Omental fat pad (tissue), 4 donors: Measurements from ENCODE around the gene PHF13. TPM values are rescaled to one million over a fixed set of nuclear protein-coding genes. Genes with fewer than 3 reads are reported as not detected.
"Not testable (repeated sequence)": the region's sequence is repeated elsewhere in the genome, so short reads cannot be mapped to it uniquely, and the experiment has no call there.

Experiments used
- ATAC-seq: fragments of 150-250 bp; one replicate; pipeline ENCODE4 v1.9.1; 2016; ENCODE audit warnings: mild to moderate bottlenecking, moderate library complexity; ENCODE audit not compliant: low FRiP score
- DNase-seq: peaks from one replicate; pipeline ENCODE4 v3.0.0-alpha.2; 2019; ENCODE audit warnings: low spot score
- CTCF ChIP-seq, 3 donors: fragments of 450-650 bp; IDR thresholded peaks; one replicate each; pipeline ENCODE4 v1.5.1; 2016 to 2017; ENCODE audit warnings: antibody characterized with exemption in 3 of 3, mild to moderate bottlenecking in 3 of 3, moderate library complexity in 2 of 3
- total RNA-seq, 4 donors: library from RNA; depleted of rRNA; stranded (reverse); fragments of >200 nt; gene quantifications; one replicate each; pipeline ENCODE4 v1.1.0, GENCODE V29; 2016

Gene PHF13
- total RNA-seq, 4 donors from 2014 or later = 8.6 to 15.1 (median 14.7) TPM

- no peak for TF ChIP-seq CTCF (IDR thresholded peaks at IDR 0.05)
- ATAC-seq (no peak), DNase-seq (no peak)
Observed at GRCh38 chr1:6637770-6638169, 24.2 kb downstream of the PHF13 start.

- DNase-seq (no peak), ATAC-seq (peak; percentile 38)
- TF ChIP-seq CTCF (IDR thresholded peaks at IDR 0.05) = no peak
Observed at GRCh38 chr1:6638226-6638625, 24.7 kb downstream of the PHF13 start.

GRCh38 chr1:6640867-6641266, 27.3 kb downstream of the PHF13 start:
- DNase-seq, ATAC-seq: not testable (repeated sequence)

- ATAC-seq = no peak
- no peak for DNase-seq
- no peak for TF ChIP-seq CTCF (IDR thresholded peaks at IDR 0.05)
Observed at GRCh38 chr1:6645018-6645417, 31.5 kb downstream of the PHF13 start.

- DNase-seq (no peak), ATAC-seq (no peak)
- TF ChIP-seq CTCF (IDR thresholded peaks at IDR 0.05) = no peak
Observed at GRCh38 chr1:6646499-6647148, 33.1 kb downstream of the PHF13 start.

- no peak for DNase-seq
- no peak for TF ChIP-seq CTCF (IDR thresholded peaks at IDR 0.05)
- no peak for ATAC-seq
Observed at GRCh38 chr1:6648556-6648955, 35.0 kb downstream of the PHF13 start.

GRCh38 chr1:6651909-6652308, 38.4 kb downstream of the PHF13 start:
- TF ChIP-seq CTCF (IDR thresholded peaks at IDR 0.05) = no peak
- ATAC-seq (no peak), DNase-seq (no peak)
